Prostate gland (tissue), 2 donors: ENCODE data around the gene DLG2.

Experiments used
- POLR2A ChIP-seq: fragments of 450-650 bp; IDR thresholded peaks from one replicate; pipeline ENCODE4 v1.6.1; 2016; ENCODE audit warnings: antibody characterized with exemption, mild to moderate bottlenecking
- POLR2AphosphoS5 ChIP-seq: sonication (generic); formaldehyde crosslinking; IDR thresholded peaks from one replicate; pipeline ENCODE4 v1.6.1; 2017; ENCODE audit warnings: antibody characterized with exemption
- TF ChIP-seq, protein P1 (sequence below), 4 experiments: fragments of 200-600 bp in 2 of 4; fragments of 450-650 bp in 2 of 4; sonication (generic) in 2 of 4; IDR thresholded peaks; 1 replicate in 3 of 4; 2 replicates in 1 of 4; pipeline ENCODE4 v1.5.1; 2016 to 2019; ENCODE audit warnings: antibody characterized with exemption in 4 of 4, mild to moderate bottlenecking in 2 of 4, moderate library complexity in 2 of 4

DNA sequence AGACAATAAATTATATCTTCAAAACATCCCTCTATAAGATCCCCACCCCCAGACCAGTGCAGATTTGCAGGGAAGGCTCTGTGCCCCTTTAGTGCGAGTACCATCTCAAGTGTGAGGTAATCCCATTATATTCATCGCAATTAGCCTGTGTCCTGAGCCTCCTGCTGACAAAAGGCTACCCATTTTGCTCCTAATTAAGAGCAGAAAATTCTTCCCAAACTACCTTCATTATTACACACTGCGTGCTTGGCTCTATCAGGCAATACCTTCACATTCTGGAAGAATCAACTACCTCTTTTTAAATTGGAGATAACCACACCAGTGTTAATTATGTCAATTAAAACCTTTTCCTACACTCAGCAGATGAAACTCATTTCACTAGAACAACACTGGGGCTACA is 1207.5 kb downstream of the DLG2 start:
- TF ChIP-seq, protein P1, sequence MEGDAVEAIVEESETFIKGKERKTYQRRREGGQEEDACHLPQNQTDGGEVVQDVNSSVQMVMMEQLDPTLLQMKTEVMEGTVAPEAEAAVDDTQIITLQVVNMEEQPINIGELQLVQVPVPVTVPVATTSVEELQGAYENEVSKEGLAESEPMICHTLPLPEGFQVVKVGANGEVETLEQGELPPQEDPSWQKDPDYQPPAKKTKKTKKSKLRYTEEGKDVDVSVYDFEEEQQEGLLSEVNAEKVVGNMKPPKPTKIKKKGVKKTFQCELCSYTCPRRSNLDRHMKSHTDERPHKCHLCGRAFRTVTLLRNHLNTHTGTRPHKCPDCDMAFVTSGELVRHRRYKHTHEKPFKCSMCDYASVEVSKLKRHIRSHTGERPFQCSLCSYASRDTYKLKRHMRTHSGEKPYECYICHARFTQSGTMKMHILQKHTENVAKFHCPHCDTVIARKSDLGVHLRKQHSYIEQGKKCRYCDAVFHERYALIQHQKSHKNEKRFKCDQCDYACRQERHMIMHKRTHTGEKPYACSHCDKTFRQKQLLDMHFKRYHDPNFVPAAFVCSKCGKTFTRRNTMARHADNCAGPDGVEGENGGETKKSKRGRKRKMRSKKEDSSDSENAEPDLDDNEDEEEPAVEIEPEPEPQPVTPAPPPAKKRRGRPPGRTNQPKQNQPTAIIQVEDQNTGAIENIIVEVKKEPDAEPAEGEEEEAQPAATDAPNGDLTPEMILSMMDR (IDR thresholded peaks at IDR 0.05), result no peak
- no peak for TF ChIP-seq POLR2AphosphoS5
- TF ChIP-seq POLR2A, result no peak
